Testis (tissue), 3 donors: ENCODE results near the gene PRDX6. TPM values are rescaled to one million over a fixed set of nuclear protein-coding genes. Genes with fewer than 3 reads are reported as not detected.
"Not testable (repeated sequence)": the region's sequence is repeated elsewhere in the genome, so short reads cannot be mapped to it uniquely, and the experiment has no call there.

Experiments
- DNase-seq: peaks from one replicate; pipeline ENCODE4 v3.0.0-alpha.2; 2019
- H3K27ac ChIP-seq, 2 donors: fragments of 200-600 bp; sonication (generic); one replicate each; pipeline ENCODE4 v1.5.1; 2019
- H3K27me3 ChIP-seq: fragments of 200-600 bp; sonication (generic); one replicate; pipeline ENCODE4 v1.5.1; 2019
- H3K36me3 ChIP-seq: fragments of 200-600 bp; sonication (generic); one replicate; pipeline ENCODE4 v1.5.1; 2017; ENCODE audit warnings: low read depth; ENCODE audit errors: missing control alignments
- H3K4me1 ChIP-seq: fragments of 200-600 bp; sonication (generic); one replicate; pipeline ENCODE4 v1.5.1; 2019
- H3K4me3 ChIP-seq, 2 donors: fragments of 200-600 bp; sonication (generic); one replicate each; pipeline ENCODE4 v1.5.1; 2017 to 2019
- H3K9me3 ChIP-seq: fragments of 200-600 bp; sonication (generic); one replicate; pipeline ENCODE4 v1.5.1; 2017
- CTCF ChIP-seq, 3 experiments: fragments of 450-650 bp in 2 of 3; fragments of 200-600 bp in 1 of 3; sonication (generic) in 1 of 3; IDR thresholded peaks; one replicate each; pipeline ENCODE4 v1.5.1; 2016 to 2019; ENCODE audit warnings: antibody characterized with exemption in 3 of 3, mild to moderate bottlenecking in 2 of 3, moderate library complexity in 1 of 3
- POLR2A ChIP-seq: fragments of 450-650 bp; IDR thresholded peaks from one replicate; pipeline ENCODE4 v1.6.1; 2017; ENCODE audit warnings: antibody characterized with exemption, mild to moderate bottlenecking, moderate library complexity
- WGBS, 2 donors: methylation state at CpG; one replicate each; pipeline ENCODE4 v1.1.5; 2018; 5-methylcytosine and 5-hydroxymethylcytosine counted together
- intact Hi-C: fragments of 100-400 bp; cut with DNase I; formaldehyde crosslinking; loops from one replicate; pipeline ENCODE4 v1.15.1; 2023; ENCODE audit warnings: low total_unique reads
- polyA plus RNA-seq: library from polyadenylated mRNA; stranded (reverse); fragments of 350-450 nt; fragmentation: Illumina TruSeq; extraction: RNeasy Lipid Tissue Mini Kit (QIAGEN cat#74804); gene quantifications from one replicate; pipeline ENCODE4 v1.2.3, GENCODE V29; 2014; ENCODE audit warnings: low read depth, low replicate concordance; ENCODE audit not compliant: insufficient read depth
- total RNA-seq, 2 donors: library from RNA; depleted of rRNA; stranded (reverse); fragments of >200 nt; gene quantifications; one replicate each; pipeline ENCODE4 v1.2.3, GENCODE V29; 2016

PRDX6 gene
- total and polyA plus RNA-seq, 3 donors from 2014 or later = 376 to 458 (median 385) TPM

- DNase-seq = no peak
- Histone ChIP-seq H3K4me1 (no peaks in the 10 kb centered on the region), H3K27ac (no peak overlapping the region), H3K4me3 (no peak overlapping the region), H3K36me3 (no peaks in the 10 kb centered on the region), H3K9me3 (no peaks in the 10 kb centered on the region), H3K27me3 (no peaks in the 10 kb centered on the region)
- intact Hi-C loops = no loop called here
- WGBS, 2 donors = 57 to 68% methylated on average over 3 of the region's 3 CpGs
- TF ChIP-seq POLR2A (no peak), CTCF (IDR thresholded peaks at IDR 0.05) (no peak)
These were observed 30.2 kb downstream of the PRDX6 start for GRCh38 chr1:173507205-173507846.

GRCh38 chr1:173507847-173508209 is 30.7 kb downstream of the PRDX6 start:
- Histone ChIP-seq H3K4me3 (no peak overlapping the region), H3K27me3 (no peaks in the 10 kb centered on the region), H3K9me3 (no peaks in the 10 kb centered on the region), H3K36me3 (no peaks in the 10 kb centered on the region), H3K4me1 (no peaks in the 10 kb centered on the region), H3K27ac (no peak overlapping the region)
- no peak for TF ChIP-seq POLR2A
- TF ChIP-seq CTCF (IDR thresholded peaks at IDR 0.05) = no peak
- DNase-seq = no peak
- intact Hi-C loops = no loop called here
- WGBS, 2 donors = 68 to 84% methylated on average over 3 of the region's 3 CpGs

GRCh38 chr1:173508541-173508940 is 31.4 kb downstream of the PRDX6 start:
- H3K36me3 ChIP-seq = no peaks in the 10 kb centered on the region
- H3K4me3 ChIP-seq = no peak overlapping the region
- WGBS, 2 donors = 81 to 84% methylated on average over 2 of the region's 2 CpGs
- no peaks in the 10 kb centered on the region for H3K4me1 ChIP-seq
- no peak for TF ChIP-seq POLR2A
- no peak for TF ChIP-seq CTCF (IDR thresholded peaks at IDR 0.05)
- no peak for DNase-seq
- intact Hi-C loops = no loop called here
- H3K27ac ChIP-seq = no peak overlapping the region
- H3K27me3 ChIP-seq = no peaks in the 10 kb centered on the region
- no peaks in the 10 kb centered on the region for H3K9me3 ChIP-seq

GRCh38 chr1:173509797-173510196 is 32.7 kb downstream of the PRDX6 start:
- 42 to 62% methylated on average over 1 of the region's 1 CpG for WGBS, 2 donors
- H3K9me3 ChIP-seq = no peaks in the 10 kb centered on the region
- no peak overlapping the region for H3K27ac ChIP-seq
- no peak for DNase-seq
- H3K27me3 ChIP-seq = no peaks in the 10 kb centered on the region
- TF ChIP-seq CTCF (IDR thresholded peaks at IDR 0.05) (no peak), POLR2A (no peak)
- no peaks in the 10 kb centered on the region for H3K4me1 ChIP-seq
- intact Hi-C loops = no loop called here
- H3K4me3 ChIP-seq = no peak overlapping the region
- no peaks in the 10 kb centered on the region for H3K36me3 ChIP-seq

- 97 to 100% methylated on average over 1 of the region's 1 CpG for WGBS, 2 donors
- H3K36me3 ChIP-seq, H3K27ac ChIP-seq, H3K27me3 ChIP-seq, H3K9me3 ChIP-seq, H3K4me3 ChIP-seq, H3K4me1 ChIP-seq, intact Hi-C loops, DNase-seq: not testable (repeated sequence)
These were observed 37.4 kb downstream of the PRDX6 start for GRCh38 chr1:173514503-173514902.
